ENCODE results near the gene SLC12A8.

DNA sequence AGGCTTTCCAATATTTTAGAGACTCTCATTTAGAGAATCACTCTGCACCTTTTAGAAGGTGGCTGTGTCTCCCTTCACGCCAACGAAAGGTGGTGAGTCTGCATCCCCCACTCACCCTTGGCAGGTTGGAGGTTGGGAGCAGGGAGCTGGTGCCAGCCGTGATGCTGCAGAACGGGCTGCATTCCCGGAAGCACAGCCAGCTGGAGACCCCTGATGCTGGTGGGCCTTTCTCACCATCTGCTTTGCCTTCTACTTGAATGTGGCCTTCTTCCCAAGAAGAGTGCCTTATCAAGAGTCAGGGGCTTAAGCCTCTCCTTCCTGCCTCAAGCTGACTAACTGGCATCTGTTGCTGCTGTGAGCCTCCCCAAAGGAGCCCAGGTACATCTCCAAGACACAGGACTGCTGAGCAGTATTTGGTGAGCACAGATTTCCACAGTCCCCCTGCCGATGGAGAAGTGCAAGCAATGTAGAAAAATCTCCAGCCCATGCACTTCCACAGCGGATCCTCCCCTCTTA is 139.1 kb downstream of the SLC12A8 start:
- TF ChIP-seq GATA2 (IDR thresholded peaks at IDR 0.05; ENCODE audit: low read depth, low read length): no peak
- no peak for TF ChIP-seq GATA3 (IDR thresholded peaks at IDR 0.05; ENCODE audit: low read depth, low read length)
